Activated CD4-positive, alpha-beta T cell treated with anti-CD3 and anti-CD28 coated beads, Interleukin-10, Interleukin-2, amounts not matched to agents 100 ng/mL and 50 ng/mL, durations not matched to agents 16 hours and 8 hours (primary cell): ENCODE data around the gene DLG2.
"Not testable (repeated sequence)": the region's sequence is repeated elsewhere in the genome, so short reads cannot be mapped to it uniquely, and the experiment has no call there.

Experiments
- DNase-seq: peaks from one replicate; pipeline ENCODE4 v3.0.0-alpha.2; 2020

Gene DLG2

DNA sequence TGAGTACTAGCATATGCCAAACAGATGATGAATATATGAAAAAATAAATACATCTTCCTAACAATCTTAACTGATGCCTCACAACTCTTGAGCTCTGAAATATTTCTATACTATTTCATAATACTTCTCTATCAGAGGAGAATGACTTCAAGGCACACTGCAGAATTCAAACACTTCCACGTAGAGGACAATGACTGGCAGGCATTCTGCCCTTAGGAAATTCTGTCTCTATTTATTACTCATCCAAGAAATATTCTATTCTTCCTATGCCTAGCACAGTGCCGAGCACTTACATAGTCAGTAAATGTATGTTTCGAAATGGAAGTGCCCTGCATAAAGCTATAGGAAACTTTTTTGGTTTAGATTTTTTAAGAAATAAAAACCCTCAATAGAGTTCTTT lies 809.1 kb downstream of the DLG2 start:
- DNase-seq: no peak

DNA sequence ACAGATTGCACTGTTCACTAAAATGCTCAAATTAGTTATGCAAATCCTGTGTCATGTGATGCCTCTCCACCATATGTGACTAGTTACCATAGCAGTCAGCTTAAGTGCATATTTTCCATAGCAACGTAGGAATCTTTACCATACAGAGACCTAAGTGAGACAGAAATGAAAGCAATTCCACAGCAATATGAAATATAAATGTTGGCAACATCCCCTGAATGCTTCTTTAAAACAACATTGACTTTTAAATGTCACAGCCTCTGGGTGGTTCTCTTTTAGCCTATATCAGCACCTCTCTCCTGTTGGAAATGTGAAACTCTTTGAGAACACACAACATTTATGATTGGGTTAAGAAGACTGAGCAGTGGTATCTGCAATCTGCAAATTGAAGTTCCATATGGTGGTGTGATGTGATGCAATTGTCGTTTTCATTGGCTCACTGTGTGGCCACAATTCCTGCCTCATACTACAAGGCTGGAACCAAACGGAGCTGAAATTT lies 814.6 kb downstream of the DLG2 start:
- DNase-seq: no peak

DNA sequence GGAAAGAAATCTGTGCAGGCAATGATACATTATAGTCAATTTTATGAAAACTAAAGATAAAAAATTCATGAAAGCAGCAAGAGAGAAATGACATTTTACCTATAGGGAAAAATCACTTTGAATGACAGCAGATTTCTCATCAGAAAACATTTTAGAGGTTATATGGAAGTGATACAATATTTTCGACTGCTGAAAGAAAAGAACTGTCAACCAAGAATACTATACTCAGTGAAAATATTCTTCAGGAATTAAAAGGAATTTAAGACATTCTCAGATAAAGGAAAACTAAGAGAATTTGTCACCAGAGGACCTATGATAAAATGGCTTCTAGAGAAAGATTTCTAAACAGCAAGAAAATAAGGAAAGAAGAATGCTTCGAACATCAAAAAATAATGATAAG lies 820.8 kb downstream of the DLG2 start:
- no peak for DNase-seq

DNA sequence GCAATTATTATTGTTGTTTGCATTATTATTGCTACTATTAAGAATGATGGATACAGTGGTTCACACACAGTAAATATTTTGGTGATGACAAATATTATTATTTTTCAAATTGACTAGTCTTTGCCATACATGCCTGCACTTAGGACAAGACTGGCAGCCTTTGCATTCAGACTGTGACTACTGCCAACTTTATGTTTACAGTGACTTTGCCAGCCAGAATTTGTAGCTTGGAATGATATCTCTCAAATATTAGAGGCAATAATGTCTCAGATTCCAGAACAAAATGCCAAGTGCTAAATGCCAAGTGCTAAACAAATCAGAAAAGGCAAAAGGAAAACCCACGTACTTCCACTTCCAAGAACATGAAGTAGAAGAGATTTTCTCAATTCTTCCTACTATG lies 823.1 kb downstream of the DLG2 start:
- no peak for DNase-seq

DNA sequence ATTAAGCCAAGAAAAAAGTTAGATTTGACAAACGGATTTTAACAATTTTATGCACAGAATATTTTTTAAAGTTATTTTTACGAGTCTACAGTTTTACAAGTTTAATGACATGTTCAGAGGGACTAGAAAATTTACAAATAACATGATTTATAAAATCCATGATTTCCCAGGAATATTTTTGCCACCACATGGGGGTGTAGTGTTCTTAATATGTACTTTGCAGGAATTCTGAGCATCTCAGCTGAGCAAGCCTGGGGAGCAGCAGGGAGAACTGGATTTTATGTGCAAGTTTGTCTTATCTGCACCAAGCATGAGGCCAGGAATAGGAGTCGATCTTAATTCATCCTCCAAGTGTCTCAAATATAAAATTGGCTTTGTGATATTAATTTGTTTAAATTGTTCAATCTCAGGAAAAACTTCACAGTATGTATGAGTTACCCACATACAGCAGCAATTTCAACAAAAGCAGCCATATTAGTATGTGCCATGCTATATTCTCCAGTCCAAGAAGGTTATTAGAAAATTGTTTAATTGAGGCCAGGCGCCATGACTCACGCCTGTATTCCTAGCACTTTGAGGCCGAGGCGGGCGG lies 826.3 kb downstream of the DLG2 start:
- DNase-seq: no peak

DNA sequence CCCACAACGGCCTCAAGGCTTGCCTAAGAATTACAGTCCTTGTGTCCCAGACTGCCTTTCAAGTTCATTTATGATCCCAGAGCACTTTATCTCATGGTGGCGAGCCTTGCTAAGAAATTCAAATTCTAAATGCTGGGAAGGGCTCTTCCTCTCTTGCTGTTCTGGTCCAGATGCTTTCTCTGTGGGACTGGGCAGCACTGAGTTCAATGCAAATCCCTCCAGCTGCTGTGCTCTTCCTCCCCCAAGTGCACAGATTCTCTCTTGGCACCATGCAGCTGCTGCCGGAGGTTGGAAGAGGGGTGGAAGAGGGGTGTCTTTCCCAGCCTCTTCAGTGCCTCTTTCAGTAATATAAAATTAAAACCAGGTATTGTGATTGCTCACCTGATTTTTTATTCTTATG lies 828.0 kb downstream of the DLG2 start:
- no peak for DNase-seq

DNA sequence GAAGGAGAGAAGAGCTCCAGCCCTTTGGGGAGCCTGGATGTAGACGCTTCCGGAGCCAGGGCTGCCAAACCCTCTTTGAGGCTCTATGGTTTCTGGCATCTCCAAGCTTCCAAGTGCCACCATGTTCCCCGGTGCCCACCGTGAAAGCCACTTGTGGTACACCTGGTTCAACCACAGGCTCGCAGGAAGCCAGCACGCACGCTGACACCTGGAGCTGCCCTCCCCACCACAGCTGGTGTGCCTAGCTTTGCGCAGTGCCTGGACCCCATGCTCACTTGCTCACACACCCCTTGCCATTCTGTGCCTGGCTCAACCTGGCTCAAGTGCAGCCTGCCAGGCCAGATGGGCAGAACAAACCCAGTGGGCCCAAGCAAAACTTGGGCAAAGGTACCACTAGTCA lies 831.4 kb downstream of the DLG2 start:
- DNase-seq: no peak

DNA sequence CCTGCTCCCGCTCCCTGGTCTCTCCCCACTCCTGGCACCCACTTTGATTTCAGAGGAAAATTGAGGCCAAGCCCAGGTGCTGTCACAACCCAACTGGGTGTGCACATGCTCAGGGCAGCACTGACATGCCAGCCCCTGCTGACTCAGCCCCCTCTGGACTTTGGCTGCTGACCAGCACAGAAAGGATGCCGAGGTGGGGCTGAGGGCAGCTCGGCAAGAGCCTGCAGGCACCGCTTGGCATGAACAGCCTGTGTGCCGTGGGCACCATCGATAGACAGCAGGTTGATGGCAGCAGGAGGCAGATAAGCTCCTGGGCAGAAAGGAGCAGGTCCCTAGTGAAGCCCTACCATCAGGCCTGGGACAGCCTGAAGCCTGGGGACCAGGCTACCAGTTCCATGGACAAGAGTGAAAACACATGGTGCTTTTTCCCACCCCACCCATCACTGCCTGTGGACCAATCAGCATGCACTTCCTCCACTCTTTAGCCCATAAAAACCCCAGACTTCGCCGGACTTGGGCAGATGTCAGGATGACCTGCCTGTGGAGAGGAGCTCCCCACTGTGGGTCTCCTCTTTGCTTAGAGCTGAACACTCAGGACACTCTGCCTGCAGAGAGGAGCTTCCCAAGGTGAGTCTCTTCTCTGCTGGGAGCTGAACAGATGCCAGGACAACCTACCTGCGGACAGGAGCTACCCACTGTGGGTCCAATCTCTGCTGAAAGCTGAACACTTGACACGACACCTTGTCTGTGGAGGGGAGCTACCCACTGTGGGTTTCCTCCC lies 832.3 kb downstream of the DLG2 start:
- no peak for DNase-seq

DNA sequence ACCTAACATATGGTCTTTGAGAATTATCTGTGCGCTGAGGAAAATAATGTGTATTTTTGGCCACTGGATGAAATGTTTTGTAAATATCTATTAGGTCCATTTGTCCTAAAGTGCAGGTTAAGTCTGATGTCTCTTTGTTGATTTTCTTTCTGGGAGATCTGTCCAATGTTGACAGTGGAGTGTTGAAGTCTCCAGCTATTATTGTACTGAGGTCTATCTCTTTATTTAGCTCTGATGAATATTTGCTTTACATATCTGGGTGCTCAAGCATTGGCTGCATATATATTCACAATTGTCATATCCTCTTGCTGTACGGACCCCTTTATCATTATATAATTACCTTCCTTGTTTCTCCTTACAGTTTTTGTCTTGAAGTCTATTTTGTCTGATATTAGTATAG lies 833.8 kb downstream of the DLG2 start:
- DNase-seq: no peak

DNA sequence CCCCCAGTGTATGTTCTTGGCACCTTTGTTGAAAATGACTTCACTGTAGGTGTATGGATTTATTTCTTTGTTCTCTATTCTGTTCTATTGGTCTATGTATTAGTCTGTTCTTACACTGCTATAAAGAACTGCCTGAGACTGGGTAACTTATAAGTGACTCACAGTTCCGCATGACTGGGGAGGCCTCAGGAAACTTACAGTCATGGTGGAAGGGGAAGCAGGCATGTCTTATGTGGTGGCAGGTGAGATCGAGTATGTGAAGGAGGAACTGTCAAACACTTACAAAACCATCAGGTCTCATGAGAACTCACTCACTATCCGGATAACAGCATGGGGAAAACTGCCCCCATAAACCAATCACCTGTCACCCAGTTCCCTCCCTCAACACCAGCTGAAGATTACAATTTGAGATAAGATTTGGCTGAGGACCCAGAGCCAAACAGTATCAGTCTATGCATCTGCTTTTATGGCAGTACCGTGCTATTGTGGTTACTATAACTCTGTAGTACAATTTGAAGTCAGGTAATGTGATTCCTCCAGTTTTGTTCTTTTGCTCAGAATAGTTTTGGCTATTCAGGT lies 836.2 kb downstream of the DLG2 start:
- no peak for DNase-seq

DNA sequence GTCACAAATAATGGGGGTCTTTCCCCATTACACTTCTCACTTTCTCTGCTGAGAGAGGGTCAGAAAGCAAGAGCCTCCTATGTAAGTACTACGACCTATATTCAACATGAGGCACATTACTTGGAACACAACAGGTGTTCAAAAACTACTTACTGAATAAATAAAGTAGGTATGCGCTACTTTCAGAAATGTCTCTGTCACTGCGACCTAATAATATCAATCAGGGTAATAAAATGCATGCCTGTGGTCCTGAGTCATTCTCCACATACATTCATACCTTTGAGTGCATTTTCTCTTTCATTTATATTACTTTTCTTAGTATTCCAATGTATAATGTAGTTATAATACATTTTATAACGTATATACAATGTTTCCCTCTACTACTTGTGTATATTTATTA lies 838.9 kb downstream of the DLG2 start:
- no peak for DNase-seq

DNA sequence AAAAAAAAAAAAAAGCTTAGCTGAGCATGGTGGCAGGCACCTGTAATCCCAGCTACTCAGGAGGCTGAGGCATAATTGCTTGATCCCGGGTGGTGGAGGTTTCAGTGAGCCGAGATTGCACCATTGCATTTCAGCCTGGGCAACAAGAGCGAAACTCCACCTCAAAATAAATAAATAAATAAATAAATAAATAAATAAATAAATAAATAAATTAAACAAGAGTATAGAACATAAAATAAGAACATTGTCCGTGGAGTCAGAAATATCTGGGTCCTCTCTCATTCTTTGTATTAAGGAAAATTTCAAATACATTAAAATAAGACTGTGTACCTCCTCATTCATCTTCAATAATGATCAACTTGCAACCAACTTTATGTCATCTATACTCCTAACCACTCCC lies 843.0 kb downstream of the DLG2 start:
- DNase-seq: not testable (repeated sequence)

DNA sequence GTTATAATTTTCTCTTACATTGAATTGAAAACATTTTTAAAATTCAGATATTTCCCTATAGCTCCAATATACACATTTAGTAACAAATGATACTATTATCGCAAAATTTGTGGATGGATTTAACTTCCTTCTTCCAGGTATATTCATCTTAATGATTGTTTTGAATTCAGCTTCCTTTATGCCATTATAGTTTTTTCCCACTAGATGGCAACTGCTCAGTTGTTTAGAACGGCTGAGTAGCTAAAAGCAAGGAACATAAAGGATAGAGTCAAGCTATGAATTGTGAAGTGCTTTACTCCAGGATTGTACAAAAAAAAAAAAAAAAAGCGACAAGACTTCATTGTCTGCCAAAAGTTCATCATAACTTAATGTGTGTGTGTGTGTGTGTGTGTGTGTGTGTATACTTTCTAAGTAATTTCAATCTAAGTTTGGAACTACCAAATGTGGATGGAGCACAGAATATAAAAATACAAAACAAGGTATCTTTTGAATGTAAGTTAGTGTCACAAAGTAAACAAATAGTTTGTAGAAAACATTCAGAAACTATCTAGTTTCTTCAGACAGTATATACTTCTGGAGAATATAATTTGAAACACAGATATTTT lies 846.4 kb downstream of the DLG2 start:
- DNase-seq: no peak

DNA sequence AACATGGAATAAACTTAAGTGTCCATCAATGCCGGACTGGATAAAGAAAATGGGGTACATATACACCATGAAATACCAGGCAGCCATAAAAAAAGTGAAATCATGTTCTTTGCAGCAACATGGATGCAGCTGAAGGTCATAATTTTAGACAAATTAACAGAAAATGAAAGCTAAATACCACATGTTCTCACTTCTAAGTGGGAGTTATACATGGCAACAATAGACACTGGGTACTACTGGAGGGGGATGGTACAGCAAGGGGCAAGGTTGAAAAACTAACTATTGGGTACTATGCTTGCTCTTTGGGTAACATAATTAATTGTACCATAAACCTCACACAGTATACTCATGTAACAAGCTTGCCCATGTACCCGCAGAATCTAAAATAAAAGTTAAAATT lies 851.6 kb downstream of the DLG2 start:
- no peak for DNase-seq

DNA sequence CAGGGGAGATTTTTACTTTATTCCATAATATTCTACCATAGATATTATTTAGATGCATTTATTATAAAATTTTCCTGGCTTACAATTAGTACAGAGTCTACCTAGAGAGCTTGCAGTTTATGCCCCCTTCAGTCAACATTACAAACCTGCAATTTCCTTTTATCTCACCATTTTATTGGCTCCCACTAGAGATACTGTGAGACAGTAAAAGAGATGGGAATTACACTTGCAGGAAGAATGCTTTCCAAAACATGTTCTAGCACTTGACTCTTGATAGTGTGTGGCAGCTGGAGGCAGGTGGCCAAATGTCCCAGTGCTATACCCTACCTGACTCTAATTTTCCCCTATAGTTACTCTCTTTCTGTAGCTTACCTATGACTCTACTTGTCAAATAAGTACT lies 863.2 kb downstream of the DLG2 start:
- DNase-seq: no peak

DNA sequence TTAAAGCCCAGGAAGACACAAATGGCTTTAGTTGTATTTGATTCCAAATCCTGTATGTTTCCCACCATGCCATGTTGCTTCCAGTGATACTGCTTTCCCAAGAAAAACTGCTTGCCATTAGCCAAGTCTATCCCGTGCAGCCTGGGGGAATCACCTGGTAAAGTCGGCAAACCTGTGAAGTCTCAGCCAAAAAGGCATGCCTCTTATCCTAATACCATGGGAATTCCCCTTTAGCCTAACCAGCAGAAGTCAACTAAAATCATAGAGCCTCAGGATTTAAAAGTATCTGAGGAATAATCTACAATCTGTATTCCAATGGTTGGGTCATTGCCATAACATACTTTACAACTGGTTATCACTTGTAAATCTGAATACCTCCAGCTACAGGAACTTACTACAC lies 869.4 kb downstream of the DLG2 start:
- no peak for DNase-seq

DNA sequence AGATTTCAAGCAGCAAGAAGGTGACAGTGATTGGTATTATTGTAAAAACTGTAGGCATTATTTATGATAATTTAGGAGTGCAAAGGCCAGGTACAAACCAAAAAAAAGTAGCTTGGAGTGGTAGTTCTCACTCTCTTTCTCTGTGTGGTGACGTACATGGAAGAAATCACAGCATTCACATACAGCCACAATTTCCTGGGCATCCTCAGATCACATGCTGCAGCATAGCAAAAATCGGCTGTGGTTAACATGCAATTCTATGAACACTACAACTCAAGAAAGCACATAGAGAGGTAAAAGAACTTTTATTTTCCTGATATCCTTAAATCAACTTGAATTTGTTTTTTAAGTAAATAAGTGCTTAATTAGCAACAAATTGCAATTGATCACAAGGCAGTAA lies 875.8 kb downstream of the DLG2 start:
- DNase-seq: no peak

DNA sequence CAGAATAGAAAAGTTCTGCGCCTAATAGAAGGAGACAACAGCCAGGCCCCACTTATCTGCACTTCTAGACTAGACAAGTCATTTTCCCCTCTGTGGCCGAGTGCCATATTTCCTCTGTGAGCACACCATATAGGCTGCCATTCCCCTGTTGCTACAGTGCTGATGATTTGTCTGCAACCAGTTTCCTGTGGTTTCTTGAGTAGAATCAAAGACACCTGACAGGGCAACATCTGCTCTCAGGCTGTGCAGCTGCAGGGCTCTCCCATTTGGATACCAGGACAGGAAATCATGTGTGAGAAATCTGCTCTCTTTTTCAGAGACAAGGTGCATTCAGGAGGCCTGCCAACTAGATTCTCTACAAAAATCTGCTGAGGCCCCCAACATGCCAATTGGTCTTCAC lies 879.3 kb downstream of the DLG2 start:
- no peak for DNase-seq

DNA sequence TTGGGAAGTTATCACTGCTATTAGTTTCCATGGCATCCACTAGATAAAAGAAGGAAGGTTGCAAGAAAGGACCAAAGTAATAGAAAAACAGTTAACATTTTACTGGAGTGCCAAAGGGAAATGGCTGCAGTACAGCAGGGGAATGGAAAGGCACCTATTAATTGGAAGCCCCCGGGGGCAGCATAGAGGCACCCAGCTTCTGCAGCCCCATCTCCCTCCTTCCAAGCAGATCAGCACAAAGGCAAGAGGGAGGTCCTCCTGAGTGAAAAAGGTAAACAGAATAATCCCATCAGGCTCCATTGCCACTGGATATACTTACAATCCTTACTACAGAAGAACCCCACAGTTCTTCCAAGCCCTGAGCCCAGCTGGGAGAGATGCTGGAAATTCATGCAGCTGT lies 887.1 kb downstream of the DLG2 start:
- DNase-seq: no peak

DNA sequence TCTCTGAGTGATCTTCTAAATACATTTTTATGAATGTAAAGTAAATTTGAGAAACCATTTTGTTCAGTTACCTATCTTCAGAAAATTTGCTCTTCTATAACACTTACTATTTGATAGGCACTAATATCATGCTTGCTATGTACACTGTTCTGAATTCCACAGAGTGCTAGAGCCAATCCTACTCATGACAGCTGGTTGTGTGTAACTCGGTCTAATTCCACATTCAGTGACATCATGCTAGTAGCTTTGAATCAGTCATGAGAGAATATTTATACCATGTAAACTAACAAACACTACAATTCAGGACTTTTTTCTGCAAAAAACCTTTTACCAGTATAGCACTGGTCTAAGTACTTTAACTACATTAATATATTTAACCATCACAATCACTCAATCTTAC lies 902.9 kb downstream of the DLG2 start:
- no peak for DNase-seq

DNA sequence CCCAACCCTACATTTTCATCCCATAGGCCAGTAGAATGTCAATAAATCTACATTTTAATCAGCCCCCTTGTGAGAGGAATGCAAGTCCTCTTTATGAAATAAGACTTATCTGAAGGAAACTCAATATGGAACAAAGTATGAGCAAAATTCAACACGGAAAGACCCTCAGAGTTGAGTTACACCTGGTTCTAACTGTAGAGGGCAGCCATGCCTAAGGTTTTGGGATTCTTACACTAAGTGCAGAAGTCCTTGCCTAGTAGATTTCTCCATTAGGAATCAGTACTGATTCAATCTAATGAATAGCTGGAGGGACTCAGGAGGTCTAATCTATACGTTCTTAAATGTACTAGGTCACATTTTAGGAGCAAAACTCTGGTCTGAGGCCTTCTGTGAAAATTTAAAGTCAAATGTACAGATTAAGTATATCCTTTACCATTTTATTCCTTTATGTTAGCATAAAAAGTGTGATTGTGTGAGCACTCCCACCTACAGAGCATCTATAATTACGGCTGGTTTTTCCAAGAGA lies 904.5 kb downstream of the DLG2 start:
- no peak for DNase-seq

DNA sequence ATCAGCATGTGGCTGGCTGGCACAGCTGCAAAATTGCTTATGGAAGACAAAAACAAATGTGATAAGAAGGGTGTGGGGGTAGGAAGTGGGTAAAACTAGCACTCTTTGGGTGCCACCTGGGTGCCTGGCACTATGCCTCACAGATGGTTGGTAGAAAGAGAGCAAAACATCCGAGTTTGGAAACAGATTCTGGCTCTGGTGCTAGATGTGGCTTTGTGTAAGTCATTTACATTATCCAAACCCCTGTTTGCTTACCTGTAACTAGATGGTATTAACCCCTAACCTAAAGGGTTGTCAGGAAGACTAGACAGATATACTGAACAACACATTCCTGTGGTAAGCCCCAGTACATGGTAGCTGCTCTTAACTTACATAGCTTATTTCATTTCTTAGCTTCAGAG lies 905.6 kb downstream of the DLG2 start:
- no peak for DNase-seq

DNA sequence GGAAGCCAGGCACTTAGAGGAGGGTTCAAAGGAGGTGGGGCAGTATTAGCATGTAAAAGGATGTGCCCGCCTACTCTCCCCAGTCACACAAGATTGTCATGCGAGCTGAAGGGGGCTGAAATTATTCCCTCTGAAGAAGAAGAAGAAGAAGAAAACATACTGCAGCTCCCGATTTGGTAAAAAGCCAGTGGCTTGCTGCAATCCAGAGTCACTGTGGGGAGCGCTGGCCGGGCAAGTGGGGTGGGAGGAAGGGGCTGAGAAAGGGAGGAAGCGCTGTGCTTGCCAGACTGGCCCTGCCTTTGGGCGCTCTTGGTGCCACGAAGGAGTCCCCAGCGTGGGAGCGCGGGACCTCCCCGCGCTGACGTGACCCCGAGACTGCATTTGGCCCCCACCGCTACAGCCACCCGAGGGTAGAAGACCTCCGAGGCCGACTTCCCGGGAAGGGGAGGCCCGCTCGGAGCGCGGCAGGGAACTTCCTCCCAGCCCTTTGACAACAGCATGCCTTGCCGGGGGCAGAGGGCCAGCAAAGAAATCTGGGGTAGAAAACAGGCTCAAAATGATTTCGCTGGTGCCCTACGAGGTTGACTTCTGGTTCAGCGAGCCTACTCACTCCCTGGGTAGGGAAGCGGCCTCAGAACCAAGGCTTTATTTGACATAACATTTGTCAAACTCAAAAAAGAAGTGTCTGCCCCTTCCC lies 906.3 kb downstream of the DLG2 start:
- DNase-seq: no peak
